Measurements from ENCODE around the gene AVL9. TPM values are rescaled to one million over a fixed set of nuclear protein-coding genes. Genes with fewer than 3 reads are reported as not detected.
A peak's percentile ranks its signal among the peaks of the same experiment; 100 is the strongest.

Gene AVL9
- total and polyA plus RNA-seq, 9 of the 15 experiments (the other 6 are each of a cell fraction or from before 2014, with no cell fraction given) = 6.4 to 66.2 (median 30.1) TPM

GRCh38 chr7:32616625-32617024 lies 121.3 kb downstream of the AVL9 start (continued):
- TF ChIP-seq PRDM10 (IDR thresholded peaks at IDR 0.05; ENCODE audit: partially characterized antibody) (peak; percentile 79), OTX1 (CRISPR knock-in tag; IDR thresholded peaks at IDR 0.05) (no peak), CBFA2T3 (IDR thresholded peaks at IDR 0.05) (0 out of 2 replicates have a peak, but pooled peaks have one; percentile 21), CEBPB (tag; IDR thresholded peaks at IDR 0.05) (no peak), MTF1 (CRISPR knock-in tag; IDR thresholded peaks at IDR 0.05; ENCODE audit: borderline replicate concordance) (no peak), RNF219 (CRISPR knock-in tag; IDR thresholded peaks at IDR 0.05) (no peak), E2F4 (CRISPR knock-in tag; IDR thresholded peaks at IDR 0.05; ENCODE audit: low read depth) (no peak), AFF4 (CRISPR knock-in tag; IDR thresholded peaks at IDR 0.05) (no peak), CXXC5 (CRISPR knock-in tag; IDR thresholded peaks at IDR 0.05) (no peak), FOS (IDR thresholded peaks at IDR 0.05; ENCODE audit: extremely low read depth, insufficient read length) (peak; percentile 9), ETS1 (conservative IDR thresholded peaks at IDR 0.05; ENCODE audit: control insufficient read depth, low read depth, low read length) (no peak)

Measured in K562 (cell line).